Lower lobe of right lung (tissue), 2 donors: ENCODE results near the gene KRT81. TPM values are rescaled to one million over a fixed set of nuclear protein-coding genes. Genes with fewer than 3 reads are reported as not detected.
"Not testable (repeated sequence)": the region's sequence is repeated elsewhere in the genome, so short reads cannot be mapped to it uniquely, and the experiment has no call there.

ENCODE experiments used
- ATAC-seq, 2 donors: fragments of 200-7000 bp; cut with Tn5 transposase; one replicate each; pipeline ENCODE4 v1.9.1; 2020 to 2022; ENCODE audit warnings: mild to moderate bottlenecking in 2 of 2, moderate library complexity in 2 of 2
- DNase-seq: peaks from one replicate; pipeline ENCODE4 v3.0.0-alpha.2; 2020
- H3K27ac ChIP-seq: fragments of 200-600 bp; one replicate; pipeline ENCODE4 v1.8.0; 2022
- H3K27me3 ChIP-seq: fragments of 200-600 bp; one replicate; pipeline ENCODE4 v1.8.0; 2022; ENCODE audit warnings: low read depth
- H3K36me3 ChIP-seq: fragments of 200-600 bp; one replicate; pipeline ENCODE4 v1.8.0; 2022; ENCODE audit warnings: mild to moderate bottlenecking
- H3K4me1 ChIP-seq: fragments of 200-600 bp; one replicate; pipeline ENCODE4 v1.8.0; 2022
- H3K4me3 ChIP-seq: fragments of 200-600 bp; one replicate; pipeline ENCODE4 v1.8.0; 2022; ENCODE audit warnings: mild to moderate bottlenecking
- H3K9me3 ChIP-seq: fragments of 200-600 bp; one replicate; pipeline ENCODE4 v1.8.0; 2022
- intact Hi-C: fragments of 100-400 bp; cut with DNase I; formaldehyde crosslinking; loops from one replicate; pipeline ENCODE4 v1.11.0; 2022
- total RNA-seq: library from RNA; stranded (reverse); fragmentation: NEBNext Ultra II Directional; extraction: Animal tissue kit (Norgen Biotek cat#: 25700); gene quantifications from one replicate; pipeline ENCODE4 v1.2.1, GENCODE V29; 2021
- TF ChIP-seq, protein P1 (sequence below): fragments of 200-600 bp; IDR thresholded peaks from one replicate; pipeline ENCODE4 v1.8.0; 2022; ENCODE audit warnings: antibody characterized with exemption, mild to moderate bottlenecking
- donor health status: DM: no; HTN: yes; CAD: no; lungs with severe emphysema.

The KRT81 gene
- total RNA-seq, 1 donor from 2014 or later = not detected

- peak; percentile 87 for DNase-seq
- peaks cover 48% of the 10 kb centered on the region for H3K4me1 ChIP-seq
These were observed 47.3 kb downstream of the KRT81 start for GRCh38 chr12:52243856-52244614.

DNA sequence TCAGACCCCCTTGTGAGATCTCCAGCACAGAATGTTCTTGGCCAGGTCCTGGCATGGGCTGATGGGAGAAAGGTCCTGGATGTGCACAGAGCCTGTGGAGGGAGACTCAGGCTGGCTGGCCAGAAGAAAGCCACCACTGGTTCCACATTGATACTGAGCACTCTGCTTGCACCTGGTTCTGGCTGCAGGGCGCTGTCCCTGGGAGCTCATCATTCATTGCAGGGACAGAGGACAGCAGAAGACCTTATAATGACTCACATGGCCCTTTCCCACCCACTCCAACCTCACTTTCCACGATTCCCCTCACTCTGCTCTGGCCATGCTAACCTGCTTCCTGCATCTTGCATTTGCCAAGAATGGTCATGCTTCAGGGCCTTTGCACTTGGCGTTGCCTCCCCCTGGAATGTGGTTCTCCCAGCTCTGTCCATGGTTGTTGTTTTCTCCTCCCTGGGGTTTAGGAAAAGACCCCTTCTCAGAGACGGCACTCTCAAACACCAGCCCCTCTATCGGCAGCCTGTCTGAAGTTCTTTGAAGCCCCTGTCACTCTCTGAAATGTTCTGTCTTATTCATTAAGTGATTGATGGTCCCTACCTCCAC, 48.0 kb downstream of the KRT81 start:
- TF ChIP-seq, protein P1, sequence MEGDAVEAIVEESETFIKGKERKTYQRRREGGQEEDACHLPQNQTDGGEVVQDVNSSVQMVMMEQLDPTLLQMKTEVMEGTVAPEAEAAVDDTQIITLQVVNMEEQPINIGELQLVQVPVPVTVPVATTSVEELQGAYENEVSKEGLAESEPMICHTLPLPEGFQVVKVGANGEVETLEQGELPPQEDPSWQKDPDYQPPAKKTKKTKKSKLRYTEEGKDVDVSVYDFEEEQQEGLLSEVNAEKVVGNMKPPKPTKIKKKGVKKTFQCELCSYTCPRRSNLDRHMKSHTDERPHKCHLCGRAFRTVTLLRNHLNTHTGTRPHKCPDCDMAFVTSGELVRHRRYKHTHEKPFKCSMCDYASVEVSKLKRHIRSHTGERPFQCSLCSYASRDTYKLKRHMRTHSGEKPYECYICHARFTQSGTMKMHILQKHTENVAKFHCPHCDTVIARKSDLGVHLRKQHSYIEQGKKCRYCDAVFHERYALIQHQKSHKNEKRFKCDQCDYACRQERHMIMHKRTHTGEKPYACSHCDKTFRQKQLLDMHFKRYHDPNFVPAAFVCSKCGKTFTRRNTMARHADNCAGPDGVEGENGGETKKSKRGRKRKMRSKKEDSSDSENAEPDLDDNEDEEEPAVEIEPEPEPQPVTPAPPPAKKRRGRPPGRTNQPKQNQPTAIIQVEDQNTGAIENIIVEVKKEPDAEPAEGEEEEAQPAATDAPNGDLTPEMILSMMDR = no peak
- no peaks in the 10 kb centered on the region for H3K9me3 ChIP-seq
- no peaks in the 10 kb centered on the region for H3K27me3 ChIP-seq
- no peak for DNase-seq
- peak overlapping the region; percentile 71 for H3K27ac ChIP-seq
- no peak overlapping the region for H3K4me3 ChIP-seq
- no peak for ATAC-seq
- intact Hi-C loops = no loop called here
- peaks cover 53% of the 10 kb centered on the region for H3K4me1 ChIP-seq
- peaks cover 10% of the 10 kb centered on the region for H3K36me3 ChIP-seq

More at GRCh38 chr12:52243856-52244614, 47.3 kb downstream of the KRT81 start:
- Histone ChIP-seq H3K27me3 (peaks cover 2% of the 10 kb centered on the region), H3K36me3 (peaks cover 10% of the 10 kb centered on the region), H3K27ac (peak overlapping the region; percentile 71), H3K4me3 (no peak overlapping the region), H3K9me3 (no peaks in the 10 kb centered on the region)
- ATAC-seq = peak; percentile 72 to 84
- intact Hi-C loops = no loop called here
- TF ChIP-seq, protein P1 = no peak

- Histone ChIP-seq H3K36me3 (peaks cover 10% of the 10 kb centered on the region), H3K4me3 (no peak overlapping the region), H3K9me3 (no peaks in the 10 kb centered on the region), H3K27ac (no peak overlapping the region), H3K4me1 (peaks cover 53% of the 10 kb centered on the region), H3K27me3 (no peaks in the 10 kb centered on the region)
- DNase-seq (no peak), ATAC-seq (no peak)
- intact Hi-C loops = no loop called here
- TF ChIP-seq, protein P1 = no peak
These were observed 48.7 kb downstream of the KRT81 start for GRCh38 chr12:52242442-52243258.

- DNase-seq = no peak
- no peak for ATAC-seq
- H3K27me3 ChIP-seq = no peaks in the 10 kb centered on the region
These were observed 50.0 kb downstream of the KRT81 start for GRCh38 chr12:52241205-52241842.

DNA sequence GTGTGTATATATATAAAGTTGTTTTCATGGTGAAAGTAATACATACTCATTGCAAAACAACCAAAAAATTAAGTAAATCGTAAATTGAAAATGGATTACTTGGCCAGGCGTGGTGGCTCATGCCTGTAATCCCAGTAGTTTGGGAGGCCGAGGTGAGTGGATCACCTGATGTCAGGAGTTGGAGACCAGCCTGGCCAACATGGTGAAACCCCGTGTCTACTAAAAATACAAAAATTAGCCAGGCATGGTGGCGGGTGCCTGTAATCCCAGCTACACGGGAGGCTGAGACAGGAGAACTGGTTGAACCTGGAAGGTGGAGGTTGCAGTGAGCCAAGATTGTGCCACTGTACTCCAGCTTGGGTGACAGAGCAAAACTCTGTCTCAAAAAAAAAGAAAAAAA, 51.1 kb downstream of the KRT81 start:
- intact Hi-C loops, ATAC-seq, H3K4me3 ChIP-seq, H3K27me3 ChIP-seq, H3K9me3 ChIP-seq, DNase-seq, H3K27ac ChIP-seq: not testable (repeated sequence)
- Histone ChIP-seq H3K4me1 (peaks cover 40% of the 10 kb centered on the region), H3K36me3 (peaks cover 10% of the 10 kb centered on the region)

More at GRCh38 chr12:52241205-52241842, 50.0 kb downstream of the KRT81 start:
- peaks cover 44% of the 10 kb centered on the region for H3K4me1 ChIP-seq
- intact Hi-C loops = no loop called here
- H3K9me3 ChIP-seq = no peaks in the 10 kb centered on the region
- TF ChIP-seq, protein P1 = no peak
- H3K36me3 ChIP-seq = peaks cover 10% of the 10 kb centered on the region
- no peak overlapping the region for H3K4me3 ChIP-seq
- H3K27ac ChIP-seq = no peak overlapping the region
